ENCODE results near the gene CDK11B.
"Not testable (repeated sequence)": the region's sequence is repeated elsewhere in the genome, so short reads cannot be mapped to it uniquely, and the experiment has no call there.

Gene CDK11B

GRCh38 chr1:1672181-1672965, 13.6 kb upstream of the CDK11B start:
- no peak for DNase-seq (ENCODE audit: low read depth in 1 of 2, low spot score in 1 of 2)
- in situ Hi-C loops (cut with HindIII; ENCODE audit: low pct_unique_long_range_greater_than_20kb, low sequenced_read_pairs): no loop called here
- TF ChIP-seq JUND (IDR thresholded peaks at IDR 0.05; ENCODE audit: low read depth): no peak

- no peak for DNase-seq (ENCODE audit: low read depth in 1 of 2, low spot score in 1 of 2)
- TF ChIP-seq JUND (IDR thresholded peaks at IDR 0.05; ENCODE audit: low read depth): no peak
- in situ Hi-C loops (cut with HindIII; ENCODE audit: low pct_unique_long_range_greater_than_20kb, low sequenced_read_pairs): no loop called here
Measured at GRCh38 chr1:1671365-1672119, 12.7 kb upstream of the CDK11B start.

GRCh38 chr1:1670866-1671265, 12.1 kb upstream of the CDK11B start:
- DNase-seq (ENCODE audit: low read depth in 1 of 2, low spot score in 1 of 2): no peak
- TF ChIP-seq JUND (IDR thresholded peaks at IDR 0.05; ENCODE audit: low read depth): no peak
- in situ Hi-C loops (cut with HindIII; ENCODE audit: low pct_unique_long_range_greater_than_20kb, low sequenced_read_pairs): no loop called here

- in situ Hi-C loops (cut with HindIII; ENCODE audit: low pct_unique_long_range_greater_than_20kb, low sequenced_read_pairs): no loop called here
- no peak for DNase-seq (ENCODE audit: low read depth in 1 of 2, low spot score in 1 of 2)
- no peak for TF ChIP-seq JUND (IDR thresholded peaks at IDR 0.05; ENCODE audit: low read depth)
Measured at GRCh38 chr1:1669468-1670440, 10.9 kb upstream of the CDK11B start.

- TF ChIP-seq JUND (IDR thresholded peaks at IDR 0.05; ENCODE audit: low read depth): no peak
- DNase-seq (ENCODE audit: low read depth in 1 of 2, low spot score in 1 of 2): no peak
- in situ Hi-C loops (cut with HindIII; ENCODE audit: low pct_unique_long_range_greater_than_20kb, low sequenced_read_pairs): no loop called here
Measured at GRCh38 chr1:1666526-1666925, 7.7 kb upstream of the CDK11B start.

GRCh38 chr1:1665815-1666251, 7.0 kb upstream of the CDK11B start:
- no peak for TF ChIP-seq JUND (IDR thresholded peaks at IDR 0.05; ENCODE audit: low read depth)
- no peak for DNase-seq (ENCODE audit: low read depth in 1 of 2, low spot score in 1 of 2)
- in situ Hi-C loops (cut with HindIII; ENCODE audit: low pct_unique_long_range_greater_than_20kb, low sequenced_read_pairs): no loop called here

GRCh38 chr1:1664941-1665814, 6.4 kb upstream of the CDK11B start:
- DNase-seq (ENCODE audit: low read depth in 1 of 2, low spot score in 1 of 2): no peak
- no peak for TF ChIP-seq JUND (IDR thresholded peaks at IDR 0.05; ENCODE audit: low read depth)
- in situ Hi-C loops (cut with HindIII; ENCODE audit: low pct_unique_long_range_greater_than_20kb, low sequenced_read_pairs): no loop called here

- DNase-seq (ENCODE audit: low read depth in 1 of 2, low spot score in 1 of 2); in situ Hi-C loops (cut with HindIII; ENCODE audit: low pct_unique_long_range_greater_than_20kb, low sequenced_read_pairs): not testable (repeated sequence)
Measured at GRCh38 chr1:1664318-1664717, 5.5 kb upstream of the CDK11B start.

GRCh38 chr1:1662830-1663560, 4.2 kb upstream of the CDK11B start:
- DNase-seq (ENCODE audit: low read depth in 1 of 2, low spot score in 1 of 2); in situ Hi-C loops (cut with HindIII; ENCODE audit: low pct_unique_long_range_greater_than_20kb, low sequenced_read_pairs): not testable (repeated sequence)

- in situ Hi-C loops (cut with HindIII; ENCODE audit: low pct_unique_long_range_greater_than_20kb, low sequenced_read_pairs); DNase-seq (ENCODE audit: low read depth in 1 of 2, low spot score in 1 of 2): not testable (repeated sequence)
Measured at GRCh38 chr1:1662392-1662791, 3.6 kb upstream of the CDK11B start.

- DNase-seq (ENCODE audit: low read depth in 1 of 2, low spot score in 1 of 2); in situ Hi-C loops (cut with HindIII; ENCODE audit: low pct_unique_long_range_greater_than_20kb, low sequenced_read_pairs): not testable (repeated sequence)
Measured at GRCh38 chr1:1648265-1648664, 10.5 kb downstream of the CDK11B start.

- in situ Hi-C loops (cut with HindIII; ENCODE audit: low pct_unique_long_range_greater_than_20kb, low sequenced_read_pairs): not testable (repeated sequence)
Measured at GRCh38 chr1:1647567-1648241, 11.1 kb downstream of the CDK11B start.

GRCh38 chr1:1646326-1646725, 12.5 kb downstream of the CDK11B start:
- in situ Hi-C loops (cut with HindIII; ENCODE audit: low pct_unique_long_range_greater_than_20kb, low sequenced_read_pairs); DNase-seq (ENCODE audit: low read depth in 1 of 2, low spot score in 1 of 2): not testable (repeated sequence)

More at GRCh38 chr1:1647567-1648241, 11.1 kb downstream of the CDK11B start:
- DNase-seq (ENCODE audit: low read depth in 1 of 2, low spot score in 1 of 2): not testable (repeated sequence)

GRCh38 chr1:1640711-1641461, 17.9 kb downstream of the CDK11B start:
- in situ Hi-C loops (cut with HindIII; ENCODE audit: low pct_unique_long_range_greater_than_20kb, low sequenced_read_pairs); DNase-seq (ENCODE audit: low read depth in 1 of 2, low spot score in 1 of 2): not testable (repeated sequence)

GRCh38 chr1:1640081-1640480, 18.7 kb downstream of the CDK11B start:
- in situ Hi-C loops (cut with HindIII; ENCODE audit: low pct_unique_long_range_greater_than_20kb, low sequenced_read_pairs): not testable (repeated sequence)

More at GRCh38 chr1:1640081-1640480, 18.7 kb downstream of the CDK11B start:
- not testable (repeated sequence) for DNase-seq (ENCODE audit: low read depth in 1 of 2, low spot score in 1 of 2)

All from T47D (cell line).